Urothelium cell line (cell line): ENCODE measurements around the gene SERPINA1.

Experiments
- DNase-seq: peaks from one replicate; pipeline ENCODE4 v3.0.0; 2011; ENCODE audit warnings: low spot score, mixed read lengths
- FAIRE-seq: peaks from 2 replicates; lab custom pipeline; 2011; peaks lifted over from hg19 to GRCh38; lab: Jason Lieb, UNC

SERPINA1 gene

GRCh38 chr14:94385553-94386057 is 2.8 kb downstream of the SERPINA1 start:
- DNase-seq (no peak), FAIRE-seq (no peak)

- FAIRE-seq = no peak
- DNase-seq = no peak
Measured at GRCh38 chr14:94384342-94384741, 4.1 kb downstream of the SERPINA1 start.

DNA sequence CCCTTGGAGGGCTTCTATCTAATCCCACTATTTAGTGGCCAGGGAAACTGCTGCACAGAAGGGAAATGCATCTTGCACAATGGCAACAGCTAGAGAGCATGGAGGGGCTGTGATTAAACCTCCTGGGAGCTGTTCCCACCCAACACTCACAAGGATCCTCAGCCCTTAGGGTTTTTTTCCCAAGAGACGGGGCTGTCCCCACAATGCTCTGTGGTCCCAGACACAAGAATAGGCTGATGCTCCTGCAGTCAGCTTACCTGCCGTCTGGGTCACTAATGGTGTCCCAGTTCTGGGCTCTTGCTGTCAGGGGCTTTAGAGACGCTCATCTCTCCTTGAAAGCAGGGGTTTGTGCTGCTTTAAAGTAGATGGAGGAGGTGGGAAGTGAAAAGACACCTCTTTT is 4.6 kb downstream of the SERPINA1 start:
- DNase-seq = no peak
- FAIRE-seq = no peak

DNA sequence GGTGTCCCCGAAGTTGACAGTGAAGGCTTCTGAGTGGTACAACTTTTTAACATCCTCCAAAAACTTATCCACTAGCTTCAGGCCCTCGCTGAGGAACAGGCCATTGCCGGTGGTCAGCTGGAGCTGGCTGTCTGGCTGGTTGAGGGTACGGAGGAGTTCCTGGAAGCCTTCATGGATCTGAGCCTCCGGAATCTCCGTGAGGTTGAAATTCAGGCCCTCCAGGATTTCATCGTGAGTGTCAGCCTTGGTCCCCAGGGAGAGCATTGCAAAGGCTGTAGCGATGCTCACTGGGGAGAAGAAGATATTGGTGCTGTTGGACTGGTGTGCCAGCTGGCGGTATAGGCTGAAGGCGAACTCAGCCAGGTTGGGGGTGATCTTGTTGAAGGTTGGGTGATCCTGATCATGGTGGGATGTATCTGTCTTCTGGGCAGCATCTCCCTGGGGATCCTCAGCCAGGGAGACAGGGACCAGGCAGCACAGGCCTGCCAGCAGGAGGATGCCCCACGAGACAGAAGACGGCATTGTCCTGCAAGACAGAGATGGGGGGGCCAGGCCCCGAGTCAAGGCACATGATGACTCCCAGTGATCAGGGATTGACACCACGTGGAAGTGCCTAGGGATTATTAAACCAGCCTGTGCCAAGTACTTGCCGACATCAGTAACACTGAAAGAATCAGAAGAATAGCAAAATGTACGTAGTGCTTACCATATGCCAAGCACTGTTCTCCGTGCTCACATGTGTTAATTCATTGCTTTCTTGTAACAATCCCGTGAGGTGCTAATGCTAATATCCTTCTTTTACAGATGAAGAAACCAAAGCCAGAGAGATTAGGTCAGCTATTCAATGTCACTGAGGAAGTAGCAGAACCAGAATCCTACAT is 5.4 kb downstream of the SERPINA1 start:
- DNase-seq (no peak), FAIRE-seq (no peak)

DNA sequence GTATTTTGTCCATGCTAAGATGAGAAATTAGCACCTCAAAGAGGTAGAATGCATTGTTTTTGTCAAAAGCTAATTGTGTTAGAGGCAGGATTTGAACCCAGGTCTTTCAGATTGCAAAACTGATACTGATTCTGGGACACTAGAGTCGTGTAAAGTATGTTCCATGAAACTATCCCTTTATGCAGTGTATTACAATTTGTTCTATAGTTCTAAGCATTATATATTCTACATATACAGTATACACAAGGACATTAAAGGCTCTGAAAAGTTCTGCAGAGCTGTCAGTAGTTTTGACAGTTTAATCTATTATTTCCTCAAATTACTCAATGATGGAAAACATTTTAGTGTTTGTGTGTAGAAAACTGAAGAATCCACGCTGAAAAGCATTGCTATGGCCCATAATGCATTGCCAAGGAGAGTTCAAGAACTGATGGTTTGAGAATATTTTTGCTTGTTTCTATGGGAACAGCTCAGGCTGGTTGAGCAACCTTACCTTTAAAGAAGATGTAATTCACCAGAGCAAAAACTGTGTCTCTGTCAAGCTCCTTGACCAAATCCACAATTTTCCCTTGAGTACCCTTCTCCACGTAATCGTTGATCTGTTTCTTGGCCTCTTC is 6.2 kb downstream of the SERPINA1 start:
- no peak for FAIRE-seq

GRCh38 chr14:94381149-94382030 is 7.0 kb downstream of the SERPINA1 start:
- no peak for DNase-seq
- no peak for FAIRE-seq

More for the DNA sequence above, 6.2 kb downstream of the SERPINA1 start:
- no peak for DNase-seq

DNA sequence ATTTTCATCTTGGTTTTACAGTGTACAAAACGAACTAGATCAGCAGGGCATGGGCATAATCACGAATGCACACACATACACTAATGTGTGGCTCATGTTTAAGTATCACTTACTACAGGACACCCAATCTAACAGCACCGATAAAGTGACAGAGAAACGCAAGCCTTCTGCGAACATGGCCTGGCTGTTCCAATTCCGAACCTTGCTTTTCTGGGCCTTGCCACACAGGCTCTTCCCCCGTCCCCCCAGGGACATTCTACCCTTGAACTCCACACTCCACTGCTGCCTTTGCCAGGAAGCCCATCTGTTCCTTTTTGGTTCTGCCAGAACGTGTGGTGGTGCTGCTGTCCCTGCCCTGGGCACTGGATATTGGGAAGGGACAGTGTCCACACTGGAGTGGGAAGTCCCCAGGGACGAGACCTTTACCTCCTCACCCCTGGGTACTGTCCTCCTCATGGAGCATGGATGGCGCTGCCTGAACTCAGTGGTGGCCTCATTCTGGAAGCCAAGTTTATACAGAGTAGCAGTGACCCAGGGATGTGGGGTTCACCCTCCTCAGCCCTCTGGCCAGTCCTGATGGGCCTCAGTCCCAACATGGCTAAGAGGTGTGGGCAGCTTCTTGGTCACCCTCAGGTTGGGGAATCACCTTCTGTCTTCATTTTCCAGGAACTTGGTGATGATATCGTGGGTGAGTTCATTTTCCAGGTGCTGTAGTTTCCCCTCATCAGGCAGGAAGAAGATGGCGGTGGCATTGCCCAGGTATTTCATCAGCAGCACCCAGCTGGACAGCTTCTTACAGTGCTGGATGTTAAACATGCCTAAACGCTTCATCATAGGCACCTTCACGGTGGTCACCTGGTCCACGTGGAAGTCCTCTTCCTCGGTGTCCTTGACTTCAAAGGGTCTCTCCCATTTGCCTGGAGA is 7.9 kb downstream of the SERPINA1 start:
- no peak for DNase-seq
- no peak for FAIRE-seq

DNA sequence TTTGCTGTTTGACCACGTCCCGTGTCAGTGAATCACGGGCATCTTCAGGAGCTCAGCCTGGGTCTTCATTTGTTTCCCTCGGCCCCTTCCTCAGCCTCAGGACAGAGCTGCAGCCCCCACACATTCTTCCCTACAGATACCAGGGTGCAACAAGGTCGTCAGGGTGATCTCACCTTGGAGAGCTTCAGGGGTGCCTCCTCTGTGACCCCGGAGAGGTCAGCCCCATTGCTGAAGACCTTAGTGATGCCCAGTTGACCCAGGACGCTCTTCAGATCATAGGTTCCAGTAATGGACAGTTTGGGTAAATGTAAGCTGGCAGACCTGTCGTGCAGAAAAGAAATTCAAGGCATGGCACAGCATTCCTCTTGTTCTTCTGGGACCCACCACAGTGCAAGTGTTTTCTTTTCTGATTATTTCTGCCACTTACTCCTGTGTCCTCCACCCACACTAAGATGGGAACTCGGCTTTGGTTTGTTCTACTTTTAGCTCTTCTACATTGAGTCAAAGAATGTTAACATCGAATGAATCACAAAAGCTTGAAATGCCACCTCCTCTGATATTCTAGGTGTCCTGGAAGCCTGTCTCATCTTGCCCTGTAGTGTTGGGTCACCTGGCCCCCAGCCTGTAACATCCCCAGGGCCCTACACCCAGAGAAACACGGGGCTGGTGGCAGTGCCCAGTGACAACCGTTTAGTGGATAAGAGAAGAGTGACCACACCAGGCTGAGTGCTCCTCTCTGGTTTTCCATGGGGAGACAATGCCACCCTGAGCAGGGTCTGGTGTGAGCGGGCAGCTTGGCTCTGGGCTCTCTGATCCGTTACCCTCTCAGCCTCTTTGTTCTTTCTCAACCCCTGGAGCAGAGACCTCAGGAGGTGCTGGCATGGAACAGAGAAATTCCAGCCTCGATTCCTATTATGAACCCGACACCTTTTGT is 8.8 kb downstream of the SERPINA1 start:
- DNase-seq = no peak
- no peak for FAIRE-seq

DNA sequence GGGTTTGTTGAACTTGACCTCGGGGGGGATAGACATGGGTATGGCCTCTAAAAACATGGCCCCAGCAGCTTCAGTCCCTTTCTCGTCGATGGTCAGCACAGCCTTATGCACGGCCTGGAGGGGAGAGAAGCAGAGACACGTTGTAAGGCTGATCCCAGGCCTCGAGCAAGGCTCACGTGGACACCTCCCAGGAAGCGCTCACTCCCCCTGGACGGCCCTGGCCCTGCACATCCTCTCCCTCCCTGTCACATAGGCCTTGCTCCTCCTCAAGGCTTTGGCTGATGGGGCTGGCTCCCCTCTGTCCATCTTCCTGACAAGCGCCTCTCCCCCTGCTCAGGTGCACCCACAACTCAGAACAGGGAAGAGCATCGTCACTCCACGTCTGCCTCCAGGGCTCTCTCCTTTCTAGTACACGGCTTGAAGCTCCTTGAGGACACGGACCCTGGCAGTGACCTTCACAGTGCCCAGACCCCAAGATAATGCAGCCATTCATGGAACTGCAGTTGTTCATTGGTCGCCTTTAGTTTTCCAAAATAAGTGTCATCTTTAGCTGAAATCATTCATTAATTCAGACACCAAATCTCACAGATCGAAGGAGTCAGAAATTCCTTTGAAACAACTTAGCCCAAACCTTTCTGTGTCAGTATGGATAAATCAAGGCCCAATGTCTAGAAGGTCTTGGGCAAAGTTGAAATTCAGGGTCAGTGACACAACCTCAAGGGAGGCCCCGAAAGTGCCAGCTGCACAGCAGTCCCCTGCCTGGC is 9.7 kb downstream of the SERPINA1 start:
- FAIRE-seq = no peak
- no peak for DNase-seq

- FAIRE-seq (no peak), DNase-seq (no peak)
Measured at GRCh38 chr14:94377866-94378470, 10.4 kb downstream of the SERPINA1 start.

DNA sequence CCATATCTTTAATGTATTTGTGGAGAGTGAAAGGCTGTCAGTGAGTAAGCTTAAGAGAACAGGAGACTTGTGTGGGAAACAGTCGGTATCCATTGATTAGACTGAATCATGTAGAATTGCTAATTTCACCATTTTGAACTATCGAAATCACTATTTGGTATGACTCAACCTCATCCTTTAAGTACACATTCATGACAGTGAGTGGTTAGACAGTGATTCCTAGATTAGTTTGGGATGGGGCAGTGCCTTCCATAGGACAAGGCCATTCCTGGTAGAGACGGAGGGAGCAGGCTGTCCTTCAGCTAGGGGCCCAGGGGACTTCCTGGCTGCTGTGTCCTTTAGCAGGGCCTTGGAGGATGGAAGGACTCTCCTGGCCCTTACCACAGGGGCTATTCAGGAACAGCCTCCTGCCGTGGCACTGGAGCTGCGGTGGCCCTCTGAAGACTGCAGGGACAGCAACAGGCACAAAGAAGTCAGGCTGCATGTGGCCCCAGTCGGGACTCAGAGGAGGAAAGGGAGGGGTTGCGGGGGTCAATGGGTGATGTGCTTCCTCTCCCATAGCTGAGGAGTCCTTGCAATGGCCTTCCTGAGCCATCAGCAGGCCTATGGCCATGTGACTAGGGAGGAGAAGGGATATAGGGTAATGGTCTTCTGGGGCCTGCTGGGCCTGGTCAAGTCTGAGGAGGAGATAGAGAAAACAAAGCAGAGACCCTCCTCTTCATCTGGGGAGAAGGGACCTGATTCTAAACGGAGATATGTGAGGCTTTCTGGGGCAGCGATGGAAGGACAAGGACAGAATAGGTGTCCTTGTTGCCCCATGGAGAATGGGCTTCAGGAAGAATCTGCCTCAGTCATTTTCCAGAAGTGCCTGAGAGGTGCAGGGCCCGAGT is 11.2 kb downstream of the SERPINA1 start:
- no peak for FAIRE-seq

GRCh38 chr14:94376108-94376975 is 12.1 kb downstream of the SERPINA1 start:
- no peak for DNase-seq
- FAIRE-seq = no peak

More for the DNA sequence above, 11.2 kb downstream of the SERPINA1 start:
- DNase-seq = no peak

DNA sequence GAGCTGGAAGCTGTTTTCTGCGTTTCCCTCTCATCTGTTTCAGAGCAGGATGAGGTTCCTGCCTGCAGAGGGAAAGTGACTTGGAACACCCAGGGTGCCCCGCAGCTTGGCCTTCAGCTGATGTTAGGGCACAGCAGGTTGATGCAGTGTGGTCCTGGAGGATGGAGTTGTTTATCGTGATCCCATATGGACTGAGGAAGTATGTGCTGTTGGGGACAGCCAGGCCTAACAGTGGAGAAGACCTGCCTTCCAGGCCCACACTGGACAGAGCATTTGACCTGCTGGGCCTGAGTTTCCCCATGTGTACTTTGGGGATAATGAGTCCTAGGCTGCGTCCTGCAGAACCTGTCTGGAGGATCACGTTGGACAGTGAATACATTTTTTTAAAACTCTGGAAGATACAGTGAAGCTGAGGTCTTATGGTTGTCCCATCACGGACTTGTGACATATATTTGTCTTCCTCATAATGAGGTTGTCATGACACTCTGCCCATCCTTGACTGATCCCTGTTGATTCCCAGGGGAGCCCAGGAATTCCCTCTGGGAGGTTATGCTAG is 12.8 kb downstream of the SERPINA1 start:
- DNase-seq = no peak
- FAIRE-seq = no peak

DNA sequence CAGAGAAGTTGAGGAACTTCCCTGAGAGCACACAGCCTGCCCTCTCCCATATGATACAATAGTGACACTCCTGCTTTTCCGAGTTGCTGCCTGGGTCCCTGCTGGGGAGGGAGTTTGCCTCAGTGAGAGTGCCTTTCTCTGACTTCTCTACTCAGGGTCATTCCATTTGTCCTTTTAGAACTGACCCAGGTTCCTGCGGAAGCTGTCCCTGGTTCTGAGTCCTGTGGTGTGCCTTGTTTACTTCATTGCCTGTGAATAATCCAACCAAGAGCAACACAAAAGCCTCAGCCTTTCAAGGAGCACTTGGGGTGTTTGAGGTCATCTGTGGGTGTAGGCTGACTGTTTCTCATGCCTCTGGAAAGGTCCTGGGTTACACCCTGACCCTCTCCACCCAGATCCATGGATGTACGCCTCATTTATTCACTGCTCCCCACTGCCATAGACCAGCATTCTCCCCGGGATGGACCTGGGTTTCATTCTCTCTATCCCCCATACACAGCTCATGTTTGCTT is 13.6 kb downstream of the SERPINA1 start:
- FAIRE-seq = no peak
- DNase-seq = no peak

- FAIRE-seq = no peak
- DNase-seq = no peak
Measured at GRCh38 chr14:94374116-94374515, 14.3 kb downstream of the SERPINA1 start.
